HEK293 (cell line): Measurements from ENCODE around the gene MMP11.

Experiments
- REST ChIP-seq: fragments of 450-650 bp; formaldehyde crosslinking; IDR thresholded peaks from 2 replicates; pipeline ENCODE4 v1.5.1; 2016; ENCODE audit warnings: missing biosample characterization, missing genetic modification characterization
- ZBTB21 ChIP-seq: fragments of 450-650 bp; formaldehyde crosslinking; IDR thresholded peaks from 2 replicates; pipeline ENCODE4 v1.5.1; 2017; ENCODE audit warnings: missing biosample characterization, missing genetic modification characterization
- ZBTB7A ChIP-seq: fragments of 450-650 bp; formaldehyde crosslinking; IDR thresholded peaks from 2 replicates; pipeline ENCODE4 v1.5.1; 2016; ENCODE audit warnings: low read depth, missing biosample characterization, missing genetic modification characterization
- ZFP37 ChIP-seq: fragments of 450-650 bp; formaldehyde crosslinking; IDR thresholded peaks from 2 replicates; pipeline ENCODE4 v1.5.1; 2016; ENCODE audit warnings: missing biosample characterization, missing genetic modification characterization
- ZNF2 ChIP-seq: fragments of 450-650 bp; formaldehyde crosslinking; IDR thresholded peaks from 2 replicates; pipeline ENCODE4 v1.5.1; 2016; ENCODE audit warnings: missing biosample characterization, missing genetic modification characterization
- ZNF449 ChIP-seq: fragments of 450-650 bp; formaldehyde crosslinking; IDR thresholded peaks from 2 replicates; pipeline ENCODE4 v1.5.1; 2017; ENCODE audit warnings: missing biosample characterization, mild to moderate bottlenecking, missing genetic modification characterization, moderate library complexity
- ZNF501 ChIP-seq: fragments of 450-650 bp; formaldehyde crosslinking; IDR thresholded peaks from 2 replicates; pipeline ENCODE4 v1.5.1; 2016; ENCODE audit warnings: missing biosample characterization, missing genetic modification characterization
- ZNF518A ChIP-seq: fragments of 450-650 bp; formaldehyde crosslinking; conservative IDR thresholded peaks from 2 replicates; pipeline ENCODE4 v1.5.1; 2016; ENCODE audit warnings: low read depth, missing biosample characterization, missing genetic modification characterization
- TF ChIP-seq, protein P1 (sequence below): fragments of 450-650 bp; formaldehyde crosslinking; IDR thresholded peaks from 2 replicates; pipeline ENCODE4 v1.5.1; 2016; ENCODE audit warnings: missing biosample characterization, missing genetic modification characterization
- TF ChIP-seq, protein P2 (sequence below): fragments of 450-650 bp; formaldehyde crosslinking; IDR thresholded peaks from 2 replicates; pipeline ENCODE4 v1.5.1; 2016; ENCODE audit warnings: missing biosample characterization, missing genetic modification characterization

DNA sequence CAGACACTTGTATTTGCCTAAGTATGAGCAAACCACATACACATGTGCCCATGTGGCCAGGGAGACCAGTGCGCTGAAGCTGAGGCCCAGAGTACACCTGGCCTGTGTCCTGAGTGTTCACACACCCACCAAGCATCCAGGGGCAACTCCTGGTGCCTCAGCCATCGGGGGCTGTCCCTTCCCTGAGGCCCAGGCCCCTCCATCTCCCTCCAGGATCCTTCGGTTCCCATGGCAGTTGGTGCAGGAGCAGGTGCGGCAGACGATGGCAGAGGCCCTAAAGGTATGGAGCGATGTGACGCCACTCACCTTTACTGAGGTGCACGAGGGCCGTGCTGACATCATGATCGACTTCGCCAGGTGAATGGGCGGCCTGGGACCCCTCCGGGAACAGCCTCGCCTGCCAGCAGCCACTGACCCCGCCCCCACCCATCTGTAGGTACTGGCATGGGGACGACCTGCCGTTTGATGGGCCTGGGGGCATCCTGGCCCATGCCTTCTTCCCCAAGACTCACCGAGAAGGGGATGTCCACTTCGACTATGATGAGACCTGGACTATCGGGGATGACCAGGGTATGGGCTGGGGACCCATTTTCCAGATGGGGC lies 7.6 kb downstream of the MMP11 start:
- TF ChIP-seq ZNF449 (tag by site-specific recombination) (no peak), REST (tag by site-specific recombination) (no peak), ZNF518A (tag by site-specific recombination) (no peak), ZBTB21 (tag by site-specific recombination) (no peak), ZFP37 (no peak), ZBTB7A (tag by site-specific recombination) (no peak), ZNF2 (no peak), ZNF501 (tag by site-specific recombination) (no peak)
- TF ChIP-seq, protein P1, sequence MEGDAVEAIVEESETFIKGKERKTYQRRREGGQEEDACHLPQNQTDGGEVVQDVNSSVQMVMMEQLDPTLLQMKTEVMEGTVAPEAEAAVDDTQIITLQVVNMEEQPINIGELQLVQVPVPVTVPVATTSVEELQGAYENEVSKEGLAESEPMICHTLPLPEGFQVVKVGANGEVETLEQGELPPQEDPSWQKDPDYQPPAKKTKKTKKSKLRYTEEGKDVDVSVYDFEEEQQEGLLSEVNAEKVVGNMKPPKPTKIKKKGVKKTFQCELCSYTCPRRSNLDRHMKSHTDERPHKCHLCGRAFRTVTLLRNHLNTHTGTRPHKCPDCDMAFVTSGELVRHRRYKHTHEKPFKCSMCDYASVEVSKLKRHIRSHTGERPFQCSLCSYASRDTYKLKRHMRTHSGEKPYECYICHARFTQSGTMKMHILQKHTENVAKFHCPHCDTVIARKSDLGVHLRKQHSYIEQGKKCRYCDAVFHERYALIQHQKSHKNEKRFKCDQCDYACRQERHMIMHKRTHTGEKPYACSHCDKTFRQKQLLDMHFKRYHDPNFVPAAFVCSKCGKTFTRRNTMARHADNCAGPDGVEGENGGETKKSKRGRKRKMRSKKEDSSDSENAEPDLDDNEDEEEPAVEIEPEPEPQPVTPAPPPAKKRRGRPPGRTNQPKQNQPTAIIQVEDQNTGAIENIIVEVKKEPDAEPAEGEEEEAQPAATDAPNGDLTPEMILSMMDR (tag by site-specific recombination) = no peak
- TF ChIP-seq, protein P2, sequence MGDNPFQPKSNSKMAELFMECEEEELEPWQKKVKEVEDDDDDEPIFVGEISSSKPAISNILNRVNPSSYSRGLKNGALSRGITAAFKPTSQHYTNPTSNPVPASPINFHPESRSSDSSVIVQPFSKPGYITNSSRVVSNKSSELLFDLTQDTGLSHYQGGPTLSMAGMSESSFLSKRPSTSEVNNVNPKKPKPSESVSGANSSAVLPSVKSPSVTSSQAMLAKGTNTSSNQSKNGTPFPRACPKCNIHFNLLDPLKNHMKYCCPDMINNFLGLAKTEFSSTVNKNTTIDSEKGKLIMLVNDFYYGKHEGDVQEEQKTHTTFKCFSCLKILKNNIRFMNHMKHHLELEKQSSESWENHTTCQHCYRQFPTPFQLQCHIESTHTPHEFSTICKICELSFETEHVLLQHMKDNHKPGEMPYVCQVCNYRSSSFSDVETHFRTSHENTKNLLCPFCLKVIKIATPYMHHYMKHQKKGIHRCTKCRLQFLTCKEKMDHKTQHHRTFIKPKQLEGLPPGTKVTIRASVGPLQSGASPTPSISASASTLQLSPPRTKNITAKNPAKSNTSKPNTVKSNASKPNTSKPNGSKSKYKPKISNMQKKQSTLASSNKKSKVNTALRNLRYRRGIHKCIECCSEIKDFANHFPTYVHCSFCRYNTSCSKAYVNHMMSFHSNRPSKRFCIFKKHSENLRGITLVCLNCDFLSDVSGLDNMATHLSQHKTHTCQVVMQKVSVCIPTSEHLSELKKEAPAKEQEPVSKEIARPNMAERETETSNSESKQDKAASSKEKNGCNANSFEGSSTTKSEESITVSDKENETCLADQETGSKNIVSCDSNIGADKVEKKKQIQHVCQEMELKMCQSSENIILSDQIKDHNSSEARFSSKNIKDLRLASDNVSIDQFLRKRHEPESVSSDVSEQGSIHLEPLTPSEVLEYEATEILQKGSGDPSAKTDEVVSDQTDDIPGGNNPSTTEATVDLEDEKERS (tag by site-specific recombination) = no peak
